Chondrocyte (in vitro differentiated cells): ENCODE measurements around the gene SFRP5. TPM values are rescaled to one million over a fixed set of nuclear protein-coding genes. Genes with fewer than 3 reads are reported as not detected.

Experiments used
- DNase-seq: peaks from one replicate; pipeline ENCODE4 v3.0.0; 2021; ENCODE audit warnings: mixed read lengths, low spot score
- H3K27ac Mint-ChIP-seq: one replicate; pipeline ENCODE4 v1.8.0; 2021; ENCODE audit warnings: mild to moderate bottlenecking, moderate library complexity, mixed read lengths; ENCODE audit not compliant: unreplicated experiment
- H3K27me3 Mint-ChIP-seq: 2 replicates; pipeline ENCODE4 v1.8.0; 2021; ENCODE audit warnings: low read depth, mixed read lengths
- H3K36me3 Mint-ChIP-seq: 2 replicates; pipeline ENCODE4 v1.8.0; 2021; ENCODE audit warnings: low read depth, mixed read lengths
- H3K4me1 Mint-ChIP-seq: 2 replicates; pipeline ENCODE4 v1.8.0; 2021; ENCODE audit warnings: low read depth, mild to moderate bottlenecking, mixed read lengths
- H3K4me3 Mint-ChIP-seq: one replicate; pipeline ENCODE4 v1.8.0; 2021; ENCODE audit warnings: mild to moderate bottlenecking, moderate library complexity, mixed read lengths; ENCODE audit not compliant: unreplicated experiment
- H3K9me3 Mint-ChIP-seq: 2 replicates; pipeline ENCODE4 v1.8.0; 2021; ENCODE audit warnings: low read depth, mixed read lengths
- total RNA-seq: library from RNA; stranded (reverse); gene quantifications from 3 replicates; pipeline ENCODE4 v1.2.1, GENCODE V29; 2021
- TF ChIP-seq, protein P1 (sequence below): fragments of 200-600 bp; sonication (generic); IDR thresholded peaks from 2 replicates; pipeline ENCODE4 v1.5.0; 2021; ENCODE audit warnings: antibody characterized with exemption, mild to moderate bottlenecking, moderate library complexity

SFRP5 gene
- total RNA-seq, 1 donor from 2014 or later = 0.35 TPM

DNA sequence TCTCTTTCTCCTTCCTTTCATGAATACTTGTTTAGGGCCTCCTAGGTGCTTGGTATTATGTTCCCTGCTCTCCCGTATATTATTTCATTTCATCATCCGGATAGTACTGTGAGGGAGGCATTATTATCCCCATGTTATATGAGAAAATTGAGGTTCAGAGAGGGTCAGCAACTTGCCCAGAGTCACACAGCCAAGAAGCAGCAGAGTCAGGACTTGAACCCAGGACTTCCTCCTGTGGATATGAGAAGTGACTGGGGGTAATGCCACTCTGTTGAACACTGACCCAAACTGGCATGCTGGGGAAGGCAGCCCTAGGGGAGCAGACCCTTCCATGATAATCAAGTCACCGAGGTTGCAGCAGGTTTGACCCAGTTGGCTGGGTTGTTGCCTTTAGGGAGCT, 8.2 kb upstream of the SFRP5 start:
- H3K4me1 Mint-ChIP-seq = peaks cover 27% of the 10 kb centered on the region
- no peaks in the 10 kb centered on the region for H3K36me3 Mint-ChIP-seq
- TF ChIP-seq, protein P1, sequence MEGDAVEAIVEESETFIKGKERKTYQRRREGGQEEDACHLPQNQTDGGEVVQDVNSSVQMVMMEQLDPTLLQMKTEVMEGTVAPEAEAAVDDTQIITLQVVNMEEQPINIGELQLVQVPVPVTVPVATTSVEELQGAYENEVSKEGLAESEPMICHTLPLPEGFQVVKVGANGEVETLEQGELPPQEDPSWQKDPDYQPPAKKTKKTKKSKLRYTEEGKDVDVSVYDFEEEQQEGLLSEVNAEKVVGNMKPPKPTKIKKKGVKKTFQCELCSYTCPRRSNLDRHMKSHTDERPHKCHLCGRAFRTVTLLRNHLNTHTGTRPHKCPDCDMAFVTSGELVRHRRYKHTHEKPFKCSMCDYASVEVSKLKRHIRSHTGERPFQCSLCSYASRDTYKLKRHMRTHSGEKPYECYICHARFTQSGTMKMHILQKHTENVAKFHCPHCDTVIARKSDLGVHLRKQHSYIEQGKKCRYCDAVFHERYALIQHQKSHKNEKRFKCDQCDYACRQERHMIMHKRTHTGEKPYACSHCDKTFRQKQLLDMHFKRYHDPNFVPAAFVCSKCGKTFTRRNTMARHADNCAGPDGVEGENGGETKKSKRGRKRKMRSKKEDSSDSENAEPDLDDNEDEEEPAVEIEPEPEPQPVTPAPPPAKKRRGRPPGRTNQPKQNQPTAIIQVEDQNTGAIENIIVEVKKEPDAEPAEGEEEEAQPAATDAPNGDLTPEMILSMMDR = no peak
- no peaks in the 10 kb centered on the region for H3K9me3 Mint-ChIP-seq
- H3K27ac Mint-ChIP-seq = no peak overlapping the region
- H3K27me3 Mint-ChIP-seq = no peaks in the 10 kb centered on the region
- H3K4me3 Mint-ChIP-seq = no peak overlapping the region
- no peak for DNase-seq

DNA sequence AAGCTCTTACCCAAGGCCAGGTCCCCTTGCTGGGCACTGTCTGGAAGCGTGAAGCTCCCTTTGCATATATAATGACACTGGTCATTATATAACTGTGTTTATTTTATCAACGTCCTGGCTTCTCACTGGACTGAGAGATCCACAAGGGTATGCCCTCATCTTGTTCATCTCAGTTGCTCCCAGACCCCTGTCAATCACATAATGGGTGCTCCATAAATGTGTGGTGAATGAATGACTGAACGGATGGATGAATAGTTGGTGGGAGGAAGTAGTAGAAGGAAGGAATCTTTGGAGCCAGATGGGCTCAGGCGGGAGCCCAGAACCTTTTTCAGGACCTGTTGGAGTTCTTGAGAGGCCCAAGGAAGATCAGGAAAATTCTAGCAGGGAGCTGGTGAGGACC, 7.7 kb upstream of the SFRP5 start:
- H3K4me1 Mint-ChIP-seq = peaks cover 27% of the 10 kb centered on the region
- no peaks in the 10 kb centered on the region for H3K36me3 Mint-ChIP-seq
- TF ChIP-seq, protein P1 = no peak
- no peak overlapping the region for H3K4me3 Mint-ChIP-seq
- H3K27me3 Mint-ChIP-seq = peaks cover 2% of the 10 kb centered on the region
- no peak for DNase-seq
- no peak overlapping the region for H3K27ac Mint-ChIP-seq
- no peaks in the 10 kb centered on the region for H3K9me3 Mint-ChIP-seq

DNA sequence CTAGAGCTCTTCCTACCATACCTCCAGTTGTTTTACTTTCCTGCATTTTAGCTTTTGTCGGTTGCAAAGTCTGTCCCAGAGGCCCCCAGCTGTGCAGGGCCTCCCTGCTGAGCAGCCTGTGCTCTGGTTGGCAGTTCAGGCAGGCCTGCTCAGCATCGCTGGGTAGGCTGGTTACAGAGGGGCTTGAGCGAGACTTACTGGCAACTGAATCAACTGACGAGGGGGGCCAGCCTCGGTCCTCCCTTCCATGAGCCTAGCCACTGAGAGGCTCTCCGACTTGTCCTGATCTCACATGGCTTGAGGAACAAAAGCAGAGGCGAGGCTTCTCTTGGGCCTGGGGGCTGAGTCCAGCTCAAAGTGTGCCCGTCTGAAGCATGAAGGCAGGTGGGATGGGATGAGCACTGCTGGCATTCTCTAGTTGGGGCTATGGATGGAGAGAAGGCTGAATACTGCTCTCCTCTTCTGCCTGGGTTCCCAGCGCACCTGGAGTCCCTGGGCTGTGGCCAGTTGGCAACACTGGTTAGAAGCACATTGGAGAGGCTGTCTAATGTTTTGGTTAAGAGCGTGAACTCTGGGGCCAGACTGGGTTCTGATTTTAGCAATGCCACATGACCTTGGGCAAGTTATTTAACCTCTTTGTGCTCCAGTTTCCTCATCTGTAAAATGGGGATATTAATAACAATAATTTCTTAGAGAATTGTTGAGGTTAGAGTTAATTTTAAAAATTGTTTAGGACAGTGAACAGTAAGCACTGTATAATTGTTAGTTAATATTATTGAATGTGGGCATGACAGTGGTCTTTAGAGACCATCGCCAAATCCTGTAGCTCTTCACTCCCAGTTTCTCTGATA, 6.9 kb upstream of the SFRP5 start:
- Mint-ChIP-seq H3K27me3 (peaks cover 3% of the 10 kb centered on the region), H3K4me3 (no peak overlapping the region), H3K36me3 (no peaks in the 10 kb centered on the region), H3K4me1 (peaks cover 27% of the 10 kb centered on the region), H3K27ac (no peak overlapping the region), H3K9me3 (no peaks in the 10 kb centered on the region)
- DNase-seq = no peak
- TF ChIP-seq, protein P1 = no peak

DNA sequence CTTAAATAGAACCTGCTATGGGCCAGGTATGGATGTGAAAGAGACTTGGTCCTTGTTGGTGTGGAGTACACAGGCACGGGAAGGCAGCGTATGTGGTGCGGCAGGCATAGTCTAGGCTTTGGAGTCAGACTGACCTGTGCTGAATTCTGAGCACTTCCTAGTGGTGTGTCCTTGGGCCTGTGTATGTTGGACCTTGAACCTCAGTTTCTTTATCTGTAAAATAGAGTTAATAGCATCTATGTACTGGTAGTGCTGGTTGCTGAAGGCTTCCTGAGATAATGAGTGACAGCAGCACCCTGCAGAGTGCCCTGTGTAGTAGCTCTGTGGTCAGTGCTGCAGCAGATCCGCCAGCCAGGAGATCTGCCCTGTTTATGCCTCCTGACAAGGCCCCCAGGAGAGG, 5.3 kb upstream of the SFRP5 start:
- Mint-ChIP-seq H3K4me1 (peaks cover 28% of the 10 kb centered on the region), H3K27me3 (peaks cover 17% of the 10 kb centered on the region), H3K4me3 (no peak overlapping the region), H3K36me3 (no peaks in the 10 kb centered on the region), H3K27ac (no peak overlapping the region), H3K9me3 (no peaks in the 10 kb centered on the region)
- TF ChIP-seq, protein P1 = no peak
- no peak for DNase-seq

DNA sequence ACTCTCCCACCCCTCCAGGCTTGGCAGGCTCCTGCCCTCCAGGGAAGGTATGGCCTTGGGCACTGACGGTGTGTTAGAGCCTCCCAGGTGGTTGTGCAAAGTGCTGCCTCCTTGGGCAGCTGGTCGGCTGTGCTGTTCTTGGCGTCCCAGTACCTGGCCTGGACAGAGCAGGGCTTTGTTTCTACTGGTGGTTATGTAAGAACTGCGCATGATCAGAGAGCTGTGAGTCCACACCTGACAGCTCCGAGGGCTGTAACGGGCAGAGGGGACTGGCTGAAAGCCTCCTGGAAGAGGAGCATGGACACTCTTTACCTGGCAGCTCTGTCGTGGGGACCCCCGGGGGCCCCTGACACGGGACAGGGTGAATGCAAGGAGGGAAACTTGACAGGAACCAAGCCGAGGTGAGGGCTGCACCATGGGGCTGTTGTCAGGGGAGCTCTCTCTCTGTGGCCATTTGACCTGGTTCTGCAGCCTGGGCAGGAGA, 3.1 kb upstream of the SFRP5 start:
- H3K27me3 Mint-ChIP-seq = peaks cover 35% of the 10 kb centered on the region
- peaks cover 22% of the 10 kb centered on the region for H3K4me1 Mint-ChIP-seq
- no peak overlapping the region for H3K4me3 Mint-ChIP-seq

More for the DNA sequence above, 3.1 kb upstream of the SFRP5 start:
- Mint-ChIP-seq H3K36me3 (no peaks in the 10 kb centered on the region), H3K27ac (no peak overlapping the region), H3K9me3 (no peaks in the 10 kb centered on the region)
- no peak for DNase-seq
- TF ChIP-seq, protein P1 = no peak
